Stimulated activated CD4-positive, alpha-beta T cell treated with anti-CD3 and anti-CD28 coated beads, Interleukin-12 subunit alpha, Interleukin-12 subunit beta, amount 100 ng/mL, for 4 hours (primary cell): Measurements from ENCODE around the gene DNAJC7.
"Not testable (repeated sequence)": the region's sequence is repeated elsewhere in the genome, so short reads cannot be mapped to it uniquely, and the experiment has no call there.

Experiments
- DNase-seq: peaks from one replicate; pipeline ENCODE4 v3.0.0-alpha.2; 2020

Gene DNAJC7

GRCh38 chr17:41943492-41943891 is 73.7 kb downstream of the DNAJC7 start:
- no peak for DNase-seq

DNA sequence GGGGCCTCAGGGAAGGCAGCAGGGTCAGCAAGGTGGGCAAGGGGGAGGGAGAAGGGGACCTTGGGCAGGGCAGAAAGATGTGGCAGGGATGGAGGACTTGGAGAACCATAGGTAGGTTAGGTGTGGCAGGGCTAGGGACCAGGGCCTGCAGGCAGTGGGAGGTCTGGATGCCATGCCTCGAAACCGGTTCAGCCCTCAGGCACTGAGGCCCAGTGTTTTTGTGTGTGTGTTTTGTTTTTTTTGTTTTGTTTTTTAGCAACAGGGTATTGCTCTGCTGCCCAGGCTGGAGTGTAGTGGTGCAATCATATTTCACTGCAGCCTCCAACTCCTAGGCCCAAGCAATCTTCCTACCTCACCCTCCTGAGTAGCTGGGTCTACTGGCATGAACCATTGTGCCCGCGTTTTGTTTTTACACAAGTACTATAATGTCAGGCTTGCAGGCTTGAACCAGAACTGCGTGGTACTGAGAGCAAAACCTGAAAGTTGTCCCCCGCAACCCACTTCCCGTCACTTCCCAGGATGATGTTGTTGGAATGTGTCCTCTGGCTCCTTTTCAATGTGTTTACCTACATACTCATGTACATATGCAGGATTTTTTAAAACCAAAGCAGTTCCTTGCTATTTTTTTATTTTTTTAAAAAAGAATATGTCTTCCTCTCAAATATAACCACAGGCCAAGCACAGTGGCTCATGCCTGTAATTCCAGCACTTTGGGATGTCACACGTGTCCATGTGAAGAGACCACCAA is 74.4 kb downstream of the DNAJC7 start:
- DNase-seq: no peak

- no peak for DNase-seq
Observed at GRCh38 chr17:41941168-41941567, 76.1 kb downstream of the DNAJC7 start.

DNA sequence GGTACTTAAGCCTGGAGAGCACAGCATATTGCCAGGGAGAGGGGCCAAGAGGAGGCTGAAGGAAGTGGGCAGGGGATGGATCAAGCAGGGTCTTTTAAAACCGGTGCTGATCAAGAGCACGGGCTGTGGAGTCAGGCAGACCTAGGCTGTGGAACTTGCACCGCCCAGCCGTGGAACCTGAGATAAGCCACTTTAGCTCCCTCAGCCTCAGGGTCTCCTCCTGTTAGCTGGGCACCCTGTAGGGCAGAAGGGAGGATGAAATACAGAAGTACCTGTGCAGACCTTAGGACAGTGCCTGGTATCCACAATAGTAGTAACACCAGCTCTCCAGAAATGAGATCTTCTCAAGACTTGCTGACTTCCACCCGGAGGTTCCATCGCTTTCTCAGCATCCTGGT is 77.5 kb downstream of the DNAJC7 start:
- no peak for DNase-seq

DNA sequence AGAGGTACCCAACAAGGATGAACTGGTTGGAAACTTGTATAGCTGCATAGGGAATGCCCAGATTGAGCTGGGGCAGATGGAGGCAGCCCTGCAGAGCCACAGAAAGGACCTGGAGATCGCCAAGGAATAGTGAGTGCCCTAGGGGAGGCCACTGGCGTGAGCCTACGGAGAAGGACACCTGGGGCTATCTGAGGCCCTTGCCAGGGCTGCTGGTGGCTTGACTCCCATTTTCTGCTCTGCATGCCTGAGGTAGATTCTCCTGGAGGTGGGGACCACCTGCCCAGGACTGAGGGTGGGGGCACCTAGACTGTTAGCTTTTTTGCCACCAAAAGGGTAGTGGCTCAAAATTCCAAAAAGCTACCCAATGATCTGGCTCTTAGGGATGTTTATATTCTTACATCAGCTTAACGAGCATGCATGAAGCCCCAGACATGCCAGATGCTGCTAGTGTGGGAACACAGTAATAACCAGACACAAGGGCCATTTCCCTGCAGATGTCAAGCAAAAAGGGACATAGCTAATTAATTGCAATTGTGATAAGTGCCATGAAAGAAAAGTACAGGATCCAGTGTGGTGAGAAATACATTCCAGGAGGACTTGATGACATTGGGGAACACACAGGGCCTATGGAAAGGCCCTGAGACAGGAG is 78.1 kb downstream of the DNAJC7 start:
- DNase-seq: no peak

GRCh38 chr17:41937970-41938954 is 79.0 kb downstream of the DNAJC7 start:
- DNase-seq: no peak

DNA sequence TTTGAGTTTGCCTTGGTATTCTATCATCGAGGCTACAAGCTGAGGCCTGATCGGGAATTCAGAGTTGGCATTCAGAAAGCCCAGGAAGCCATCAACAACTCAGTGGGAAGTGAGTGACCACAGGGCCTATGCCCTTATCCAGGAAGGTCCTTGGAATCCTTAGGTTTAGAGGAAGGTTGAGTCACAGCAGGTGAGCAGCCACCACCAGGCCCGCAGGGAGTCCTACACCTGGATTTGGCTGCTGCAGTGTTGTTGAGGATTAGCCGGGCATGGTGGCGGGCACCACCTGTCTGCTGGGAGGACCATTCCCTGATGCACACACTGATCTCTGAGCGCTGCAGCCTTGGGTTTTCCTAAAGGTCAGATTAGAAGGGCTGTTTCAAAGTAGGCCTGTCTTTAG is 81.6 kb downstream of the DNAJC7 start:
- no peak for DNase-seq

GRCh38 chr17:41932816-41933389 is 84.3 kb downstream of the DNAJC7 start:
- DNase-seq: no peak

DNA sequence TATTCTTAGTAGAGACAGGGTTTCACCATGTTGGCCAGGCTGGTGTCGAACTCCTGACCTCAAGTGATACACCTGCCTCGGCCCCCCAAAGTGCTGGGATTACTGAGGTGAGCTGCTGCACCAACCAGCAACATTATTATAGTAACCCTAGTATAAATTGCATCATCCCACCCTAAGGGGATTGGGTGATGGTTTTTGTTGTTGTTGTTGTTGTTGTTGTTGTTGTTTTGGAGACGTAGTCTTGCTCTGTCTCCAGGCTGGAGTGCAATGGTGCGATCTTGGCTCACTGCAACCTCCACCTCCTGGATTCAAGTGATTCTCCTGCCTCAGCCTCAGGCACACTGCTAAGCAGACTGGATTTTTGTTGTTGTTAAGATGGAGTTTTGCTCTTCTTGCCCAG is 85.5 kb downstream of the DNAJC7 start:
- DNase-seq: not testable (repeated sequence)

GRCh38 chr17:41930833-41931156 is 86.4 kb downstream of the DNAJC7 start:
- not testable (repeated sequence) for DNase-seq

- peak; percentile 93 for DNase-seq
Observed at GRCh38 chr17:41930009-41930832, 87.0 kb downstream of the DNAJC7 start, which contains the start of gene ODAD4. Gene ODAD4 (plus strand): TSS chr17:41930617. CDS start chr17:41930724, 107 bp downstream.

- DNase-seq: no peak
Observed at GRCh38 chr17:41928693-41929251, 88.5 kb downstream of the DNAJC7 start.
